ENCODE measurements around the gene CATSPERB. TPM values are rescaled to one million over a fixed set of nuclear protein-coding genes. Genes with fewer than 3 reads are reported as not detected.

Gene CATSPERB
- total and polyA plus RNA-seq, 2 donors from 2014 or later: 0.17 to 2.1 TPM

GRCh38 chr14:91554535-91555332 is 177.2 kb downstream of the CATSPERB start:
- Histone ChIP-seq H3K4me3 (ENCODE audit: low read length in 3 of 3) (no peak overlapping the region), H3K9ac (ENCODE audit: low read length in 3 of 3) (no peak overlapping the region), H3K36me3 (ENCODE audit: control insufficient read depth in 2 of 3, insufficient read depth in 3 of 3, low read length in 3 of 3) (no peaks in the 10 kb centered on the region), H3K9me3 (ENCODE audit: control insufficient read depth in 2 of 3, insufficient read depth in 1 of 3, low read length in 3 of 3) (no peaks in the 10 kb centered on the region), H3K27ac (ENCODE audit: low read depth in 2 of 2, low read length in 2 of 2) (peak overlapping the region in 1 of 2 donors; percentile 32), H3K27me3 (ENCODE audit: control insufficient read depth, insufficient read depth, low read length) (no peaks in the 10 kb centered on the region), H3K4me1 (ENCODE audit: control insufficient read depth in 2 of 3, insufficient read depth in 2 of 3, low read depth in 1 of 3, low read length in 3 of 3) (no peaks in the 10 kb centered on the region)
- peak in 4 of 5 donors; percentile 37 to 70 (median 49) for DNase-seq
- no peak for FAIRE-seq
- intact Hi-C loops (cut with DNase I): no loop called here
- no peak for TF ChIP-seq CTCF (IDR thresholded peaks at IDR 0.05; ENCODE audit: borderline replicate concordance, extremely low read depth, insufficient read depth)

GRCh38 chr14:91548108-91548507 is 183.8 kb downstream of the CATSPERB start:
- no peak for FAIRE-seq
- H3K27ac ChIP-seq (ENCODE audit: low read depth in 2 of 2, low read length in 2 of 2): no peak overlapping the region

GRCh38 chr14:91545946-91546716 is 185.8 kb downstream of the CATSPERB start:
- no peaks in the 10 kb centered on the region for H3K4me1 ChIP-seq (ENCODE audit: control insufficient read depth in 2 of 3, insufficient read depth in 2 of 3, low read depth in 1 of 3, low read length in 3 of 3)
- H3K9me3 ChIP-seq (ENCODE audit: control insufficient read depth in 2 of 3, insufficient read depth in 1 of 3, low read length in 3 of 3): peaks cover 0 to 8% (median 0%) of the 10 kb centered on the region in 3 donors
- no peak overlapping the region for H3K4me3 ChIP-seq (ENCODE audit: low read length in 3 of 3)
- no peak overlapping the region for H3K9ac ChIP-seq (ENCODE audit: low read length in 3 of 3)
- no peak for TF ChIP-seq CTCF (IDR thresholded peaks at IDR 0.05; ENCODE audit: borderline replicate concordance, extremely low read depth, insufficient read depth)
- no peaks in the 10 kb centered on the region for H3K27me3 ChIP-seq (ENCODE audit: control insufficient read depth, insufficient read depth, low read length)
- DNase-seq (no peak), FAIRE-seq (no peak)
- intact Hi-C loops (cut with DNase I): no loop called here
- H3K36me3 ChIP-seq (ENCODE audit: control insufficient read depth in 2 of 3, insufficient read depth in 3 of 3, low read length in 3 of 3): no peaks in the 10 kb centered on the region
- H3K27ac ChIP-seq (ENCODE audit: low read depth in 2 of 2, low read length in 2 of 2): no peak overlapping the region

More at GRCh38 chr14:91548108-91548507, 183.8 kb downstream of the CATSPERB start:
- no peak for DNase-seq
- TF ChIP-seq CTCF (IDR thresholded peaks at IDR 0.05; ENCODE audit: borderline replicate concordance, extremely low read depth, insufficient read depth): no peak
- Histone ChIP-seq H3K9ac (ENCODE audit: low read length in 3 of 3) (no peak overlapping the region), H3K4me1 (ENCODE audit: control insufficient read depth in 2 of 3, insufficient read depth in 2 of 3, low read depth in 1 of 3, low read length in 3 of 3) (no peaks in the 10 kb centered on the region), H3K27me3 (ENCODE audit: control insufficient read depth, insufficient read depth, low read length) (no peaks in the 10 kb centered on the region), H3K9me3 (ENCODE audit: control insufficient read depth in 2 of 3, insufficient read depth in 1 of 3, low read length in 3 of 3) (no peaks in the 10 kb centered on the region), H3K4me3 (ENCODE audit: low read length in 3 of 3) (no peak overlapping the region), H3K36me3 (ENCODE audit: control insufficient read depth in 2 of 3, insufficient read depth in 3 of 3, low read length in 3 of 3) (no peaks in the 10 kb centered on the region)
- intact Hi-C loops (cut with DNase I): no loop called here
